ENCODE measurements around the gene MAMLD1.

The MAMLD1 gene

DNA sequence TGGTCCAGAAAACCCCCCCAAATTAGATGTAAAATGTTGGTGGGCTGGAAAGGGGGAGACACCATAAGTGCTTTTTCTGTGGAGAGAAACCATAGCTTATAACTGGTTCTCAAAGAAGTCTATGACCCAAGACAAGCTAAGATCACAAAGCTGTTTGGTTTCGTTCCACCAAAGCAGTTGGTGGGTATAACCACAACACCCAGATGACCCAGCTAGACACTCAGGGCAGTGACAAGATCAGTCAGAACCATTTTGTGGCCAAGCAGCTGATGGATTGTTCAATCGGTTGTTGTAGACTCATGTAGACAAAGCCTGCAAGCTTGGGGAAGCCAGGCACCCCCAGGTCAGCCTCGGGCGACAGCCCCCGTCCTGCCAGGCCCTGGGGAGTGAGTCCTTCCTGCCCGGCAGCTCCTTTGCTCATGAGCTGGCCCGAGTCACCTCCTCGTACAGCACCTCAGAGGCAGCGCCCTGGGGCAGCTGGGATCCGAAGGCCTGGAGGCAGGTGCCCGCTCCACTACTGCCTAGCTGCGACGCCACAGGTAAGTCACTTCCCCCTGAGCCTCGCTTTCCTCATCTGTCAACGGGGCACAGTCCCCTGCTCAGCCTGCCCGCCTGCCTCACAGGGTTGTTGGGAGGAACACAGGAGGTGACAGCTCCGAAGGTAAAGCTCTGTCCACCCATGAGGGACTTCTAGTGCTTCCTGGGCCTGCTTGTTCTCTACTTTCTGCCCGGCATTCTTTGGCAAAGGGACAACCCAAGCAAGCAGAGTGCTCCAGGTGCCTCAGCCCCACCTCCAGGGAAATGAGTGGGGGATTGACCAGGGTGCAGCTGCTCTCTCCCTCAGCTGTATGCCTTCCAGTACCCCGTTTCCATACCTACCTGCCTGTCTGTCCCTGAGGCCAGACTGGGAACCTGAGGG is 140.1 kb downstream of the MAMLD1 start:
- DNase-seq (ENCODE audit: low read depth), result no peak

DNA sequence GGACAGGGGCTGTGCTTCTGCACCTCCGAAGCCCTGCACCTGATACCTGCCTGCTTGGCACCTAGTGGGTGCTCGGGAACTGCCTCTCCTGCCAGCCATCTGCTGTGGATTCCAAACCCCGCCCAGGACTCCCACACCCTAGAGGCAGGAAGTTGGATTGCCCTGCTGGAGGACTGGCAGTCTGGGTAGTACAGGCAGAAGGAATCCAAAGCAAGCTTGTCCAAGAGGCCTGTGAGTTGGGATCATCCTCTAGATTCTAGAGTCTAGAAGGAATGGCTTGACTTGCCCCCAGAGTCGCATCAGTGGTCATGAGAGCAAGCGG is 140.7 kb downstream of the MAMLD1 start:
- DNase-seq (ENCODE audit: low read depth), result no peak

DNA sequence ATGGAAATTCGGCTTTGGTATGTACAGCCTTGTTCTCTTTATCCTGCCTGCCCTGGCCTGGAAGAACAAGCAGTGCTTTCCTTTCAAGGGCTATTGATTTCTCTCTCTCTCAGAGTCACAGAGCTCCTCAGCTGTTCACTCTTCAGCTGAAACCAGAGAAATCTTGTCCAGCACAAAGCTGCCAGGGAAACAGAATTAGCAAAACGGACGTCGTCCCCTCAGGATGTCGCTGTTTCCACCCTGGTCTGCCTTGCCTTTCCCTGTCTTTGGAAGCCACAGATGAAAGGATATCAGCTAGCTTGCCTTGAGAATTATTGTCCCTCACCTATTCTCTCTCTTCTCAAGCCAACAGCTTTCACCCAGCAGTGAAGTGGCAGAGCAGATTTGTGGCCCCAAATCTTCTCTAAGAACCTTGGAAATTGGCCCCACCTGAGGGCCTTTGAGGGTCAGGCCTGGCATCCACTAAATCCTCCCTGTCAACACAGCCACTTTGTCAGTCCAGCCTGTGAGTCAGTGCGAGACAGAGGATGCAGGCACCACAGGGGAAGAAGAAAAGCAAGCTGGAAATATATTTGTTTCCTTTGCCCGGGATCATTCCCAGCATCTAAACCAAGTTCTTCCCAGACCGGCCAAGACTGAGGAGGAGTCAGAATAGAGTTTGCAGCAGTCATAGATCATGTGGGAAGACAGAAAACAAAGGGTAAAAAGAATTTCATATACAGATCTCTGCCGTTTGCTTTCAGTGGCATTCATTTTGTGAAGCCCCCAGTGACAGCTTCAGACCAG is 141.5 kb downstream of the MAMLD1 start:
- no peak for DNase-seq (ENCODE audit: low read depth)

DNA sequence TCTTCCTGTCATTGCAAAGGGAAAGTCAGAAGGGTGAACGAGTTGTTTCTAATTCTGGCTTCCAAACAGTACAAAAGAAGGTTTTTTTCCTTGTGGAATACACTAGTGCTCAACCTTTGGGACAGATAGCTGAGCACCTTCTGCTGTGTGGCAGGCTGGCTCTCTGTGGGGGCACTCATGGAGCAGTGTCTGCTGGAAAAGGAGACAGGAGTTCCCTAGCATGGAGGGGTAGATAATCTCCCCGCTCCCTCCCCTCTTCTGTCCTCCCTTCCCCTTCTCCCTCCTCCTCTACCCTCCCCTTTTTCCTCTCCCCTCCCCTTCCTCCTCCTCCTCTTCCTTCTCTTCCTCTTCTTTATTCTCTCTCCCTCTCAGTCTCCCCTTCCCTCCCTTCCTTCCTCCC is 142.9 kb downstream of the MAMLD1 start:
- no peak for DNase-seq (ENCODE audit: low read depth)

DNA sequence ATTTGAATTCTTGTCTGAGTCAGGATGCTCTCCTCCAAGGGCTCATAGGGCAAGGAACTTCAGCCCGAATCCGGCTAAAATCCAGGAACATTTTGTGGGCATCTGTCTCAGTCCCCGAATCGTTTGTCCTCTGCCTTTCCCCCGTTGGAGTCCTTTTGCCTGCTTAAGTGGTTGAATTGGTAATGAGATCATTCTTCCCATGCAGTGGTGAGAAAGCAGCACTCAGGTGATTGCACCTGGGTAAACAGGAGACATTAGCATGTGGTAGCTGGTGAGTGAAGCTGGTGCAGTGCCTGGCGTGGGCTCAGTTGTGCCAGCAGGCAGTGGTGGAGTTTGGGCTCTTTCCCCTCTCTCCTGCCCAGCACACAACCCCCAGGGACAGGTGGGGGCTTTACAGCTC is 143.4 kb downstream of the MAMLD1 start:
- DNase-seq (ENCODE audit: low read depth), result no peak

DNA sequence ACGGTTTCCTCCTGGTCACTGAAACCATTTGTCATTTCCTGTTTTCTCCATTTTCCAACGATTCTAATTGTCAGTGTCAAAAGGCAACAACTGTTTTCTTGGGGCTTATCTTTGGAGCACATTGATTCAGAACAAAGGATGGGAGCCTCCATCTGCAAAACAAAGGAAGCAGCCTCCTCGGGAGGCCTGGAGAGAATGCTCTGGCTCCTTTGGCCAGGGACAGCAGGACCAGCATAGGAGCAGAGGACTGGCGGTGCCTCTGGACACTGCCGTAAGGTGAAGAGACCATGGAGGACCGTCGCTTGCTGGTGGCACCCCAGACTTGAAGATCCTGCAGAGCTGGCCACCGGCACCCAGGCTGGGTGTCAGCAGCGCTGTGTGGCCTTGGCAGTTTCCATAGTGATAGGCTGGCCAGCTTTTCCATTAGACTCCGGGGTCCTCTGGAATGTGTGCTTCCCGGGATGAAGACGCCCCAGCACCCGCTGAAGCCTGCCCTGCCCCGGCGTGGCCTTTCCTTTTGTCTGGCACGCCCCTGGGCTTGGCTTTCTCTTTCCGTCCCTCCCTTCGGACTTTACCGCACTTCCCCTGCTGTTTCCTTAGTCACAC is 144.2 kb downstream of the MAMLD1 start:
- DNase-seq (ENCODE audit: low read depth), result no peak

DNA sequence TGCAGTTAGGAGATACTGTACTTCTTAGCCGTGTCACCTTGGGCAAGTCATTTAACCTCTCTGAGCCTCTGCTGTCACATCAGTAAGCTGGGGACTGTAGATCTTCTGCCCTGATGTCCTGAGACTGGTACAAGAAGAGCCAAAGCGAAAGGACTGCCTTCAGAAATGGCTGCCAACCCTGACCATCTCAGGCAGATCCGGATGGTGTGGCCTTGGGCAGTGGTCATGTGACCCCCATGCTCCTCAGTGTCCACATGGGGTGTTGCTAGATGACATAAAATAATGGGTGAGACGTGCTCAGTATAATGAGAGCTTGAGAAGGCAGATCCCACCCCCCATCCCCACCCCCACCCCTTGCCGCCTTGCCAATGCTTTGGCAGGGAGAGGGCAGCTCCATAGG is 144.9 kb downstream of the MAMLD1 start:
- DNase-seq (ENCODE audit: low read depth), result no peak

DNA sequence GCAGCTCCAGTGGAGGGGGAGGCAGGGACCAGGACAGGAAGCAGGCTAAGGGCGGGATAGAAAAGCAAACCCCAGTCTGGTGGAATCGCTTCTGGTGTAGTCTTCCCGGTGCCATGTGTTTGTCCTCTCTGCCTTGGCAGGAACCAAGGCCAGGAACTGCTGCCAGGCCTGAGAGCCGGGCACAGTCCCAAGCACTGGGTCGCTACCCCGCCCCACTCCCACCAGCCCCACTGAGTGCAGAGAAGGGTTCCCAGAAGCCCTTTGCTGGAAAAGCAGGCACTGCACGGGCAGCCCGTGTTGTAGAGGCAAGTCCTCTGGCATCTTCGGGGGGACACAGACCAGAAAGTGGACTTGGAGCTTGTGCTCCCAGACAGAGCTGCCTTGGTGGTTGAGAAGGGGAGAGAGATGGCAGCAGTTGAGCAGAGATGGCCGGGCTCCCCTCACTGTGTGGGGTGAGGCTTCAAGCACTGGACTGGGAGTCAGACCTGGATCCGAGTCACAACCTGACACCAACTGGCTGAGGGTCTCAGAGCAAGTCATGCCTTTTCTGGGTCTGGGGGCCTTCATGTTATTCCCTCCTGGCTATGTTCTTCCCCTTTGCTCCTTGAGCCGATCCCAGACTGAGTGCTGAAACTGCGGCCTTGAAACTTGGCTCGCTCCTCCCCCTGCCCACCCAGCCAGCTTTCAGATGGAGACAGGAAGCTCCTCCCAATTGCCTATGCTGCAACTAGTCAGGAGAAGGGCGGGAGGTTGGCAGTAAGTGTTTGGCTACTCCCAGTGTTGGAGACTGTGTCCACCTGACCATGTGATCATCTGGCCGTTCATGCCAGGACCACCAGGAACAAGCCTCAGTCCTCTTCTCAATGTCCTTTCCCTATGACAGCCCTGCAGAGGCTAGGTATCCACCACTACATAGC is 145.6 kb downstream of the MAMLD1 start:
- DNase-seq (ENCODE audit: low read depth), result no peak

DNA sequence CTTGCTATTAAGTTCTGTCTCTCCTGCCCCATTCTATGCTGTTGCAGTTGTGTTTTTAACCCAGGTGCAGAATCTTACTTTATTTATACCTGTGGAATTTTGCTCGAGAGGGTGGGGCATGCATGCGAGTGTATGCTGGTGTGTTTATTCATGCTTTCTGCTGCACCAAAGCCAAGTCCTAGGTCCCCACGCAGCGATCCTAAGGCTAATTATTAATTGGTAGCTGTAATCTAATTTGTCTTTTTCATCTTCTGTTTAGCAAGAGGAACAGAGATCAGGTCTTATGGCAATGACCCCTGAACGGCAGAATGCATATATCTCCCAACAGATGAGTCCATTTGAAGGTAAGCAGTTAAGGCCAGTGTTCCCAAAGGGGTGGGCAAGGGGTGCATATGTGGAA is 146.6 kb downstream of the MAMLD1 start:
- no peak for DNase-seq (ENCODE audit: low read depth)

DNA sequence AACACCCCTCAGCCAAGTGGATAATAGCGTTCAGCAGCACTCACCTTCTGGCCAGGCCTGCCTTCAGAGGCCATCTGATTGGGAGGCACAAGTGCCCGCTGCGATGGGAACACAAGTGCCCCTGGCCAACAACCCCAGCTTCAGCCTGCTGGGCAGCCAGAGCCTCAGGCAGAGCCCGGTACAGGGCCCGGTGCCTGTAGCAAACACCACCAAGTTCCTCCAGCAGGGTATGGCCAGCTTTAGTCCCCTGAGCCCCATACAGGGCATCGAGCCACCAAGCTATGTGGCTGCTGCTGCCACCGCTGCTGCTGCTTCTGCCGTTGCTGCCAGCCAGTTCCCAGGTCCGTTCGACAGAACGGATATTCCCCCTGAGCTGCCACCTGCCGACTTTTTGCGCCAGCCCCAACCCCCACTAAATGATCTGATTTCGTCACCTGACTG is 149.4 kb downstream of the MAMLD1 start:
- no peak for DNase-seq (ENCODE audit: low read depth)

DNA sequence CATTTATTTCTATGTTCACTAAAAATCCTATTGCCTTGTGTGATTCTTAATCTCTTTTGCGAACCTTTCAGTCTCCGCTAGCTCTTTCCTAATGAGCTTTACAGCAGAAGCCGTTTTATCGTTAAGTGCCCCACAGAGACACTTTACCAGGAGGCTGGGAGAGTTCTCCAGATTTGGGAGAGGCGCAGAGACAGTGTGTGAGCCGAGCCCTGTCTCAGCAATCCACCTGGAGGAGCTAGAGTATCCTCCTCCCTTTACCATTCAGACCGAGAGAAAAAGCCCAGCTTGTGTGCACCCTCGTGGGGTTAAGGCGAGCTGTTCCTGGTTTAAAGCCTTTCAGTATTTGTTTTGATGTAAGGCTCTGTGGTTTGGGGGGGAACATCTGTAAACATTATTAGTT is 150.4 kb downstream of the MAMLD1 start:
- DNase-seq (ENCODE audit: low read depth), result no peak

DNA sequence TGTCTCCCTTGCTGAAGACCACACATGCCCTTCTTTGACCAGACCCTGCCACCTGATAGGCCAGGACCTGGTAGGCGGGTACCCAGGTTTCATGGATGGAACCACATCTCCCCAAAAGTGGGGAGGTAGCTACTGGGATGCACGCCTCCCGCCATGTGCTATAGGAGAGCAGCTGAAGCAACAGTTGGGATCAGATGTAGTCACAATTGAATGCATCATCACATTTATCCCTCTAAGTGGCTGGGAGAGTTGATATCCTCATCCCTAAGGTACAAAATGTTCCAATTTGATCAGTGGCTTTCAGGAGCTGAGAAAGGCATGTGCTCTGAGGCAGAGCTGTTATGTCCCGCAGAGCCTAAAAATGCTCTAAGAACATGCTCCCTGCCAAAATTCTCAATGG is 151.3 kb downstream of the MAMLD1 start:
- DNase-seq (ENCODE audit: low read depth), result no peak

DNA sequence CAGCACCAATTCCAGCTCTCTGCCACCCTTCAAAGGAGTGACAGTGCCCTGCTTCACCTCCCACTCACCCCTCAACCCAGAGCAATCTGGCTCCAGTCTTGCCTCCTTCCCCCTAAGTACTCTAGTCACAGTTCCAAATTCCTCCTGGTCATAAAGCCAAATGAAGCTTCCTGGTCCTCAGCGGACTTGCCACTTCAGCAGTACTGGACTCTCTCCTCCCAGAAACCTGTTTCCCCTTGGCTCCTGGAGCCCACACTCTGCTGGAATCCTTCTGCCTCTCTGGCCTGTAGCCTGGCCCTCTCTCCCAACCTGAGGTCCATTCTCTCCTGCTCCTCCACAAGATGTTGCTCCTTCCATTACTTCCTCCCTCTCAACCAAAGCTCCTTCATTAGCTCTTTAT is 152.7 kb downstream of the MAMLD1 start:
- no peak for DNase-seq (ENCODE audit: low read depth)

DNA sequence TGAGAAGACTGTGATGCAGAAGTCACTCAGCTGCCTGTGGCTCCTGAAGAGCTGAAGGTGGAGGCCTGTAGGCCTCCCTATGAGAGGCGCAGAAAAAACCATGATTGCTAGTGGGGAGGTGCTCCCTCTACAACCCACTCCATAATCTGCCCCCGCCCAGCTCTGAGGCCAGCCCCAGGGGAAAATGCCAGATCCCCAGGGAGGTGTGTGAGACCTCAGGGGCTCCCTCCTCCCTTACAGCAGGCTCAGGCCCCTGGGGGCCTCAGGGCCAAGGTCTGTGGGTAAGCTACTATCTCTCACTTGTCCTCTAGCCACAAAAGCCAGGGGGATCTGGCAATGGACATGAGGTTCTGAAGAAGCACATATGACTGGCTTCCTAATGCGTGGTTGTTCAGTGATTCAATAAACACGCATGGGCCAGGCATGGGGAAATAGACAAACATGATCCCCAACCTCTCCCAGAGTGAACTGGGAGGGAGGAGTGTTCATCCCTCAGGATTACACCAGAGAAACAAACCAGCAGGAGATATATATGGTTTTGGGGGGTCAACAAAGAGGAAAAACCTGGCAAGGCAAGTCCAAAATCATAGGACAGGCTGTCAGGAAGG is 154.3 kb downstream of the MAMLD1 start:
- DNase-seq (ENCODE audit: low read depth), result no peak

DNA sequence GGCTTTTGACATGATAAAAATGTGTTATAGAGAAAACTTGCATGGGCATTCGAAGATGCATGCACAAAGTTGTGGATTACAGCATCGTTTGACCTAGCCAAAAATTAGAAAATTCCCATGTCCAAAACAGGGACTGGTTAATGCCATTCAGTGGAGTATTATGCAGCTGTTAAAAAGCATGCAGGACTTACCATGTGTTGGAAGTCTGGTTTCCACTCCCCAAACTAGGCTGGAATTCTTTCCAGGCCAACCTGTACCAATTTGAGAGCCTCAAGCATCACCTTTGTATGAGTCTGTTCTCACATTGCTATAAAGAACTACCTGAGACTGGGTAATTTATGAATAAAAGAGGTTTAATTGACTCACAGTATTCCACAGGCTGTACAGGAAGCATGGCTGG is 159.4 kb downstream of the MAMLD1 start:
- no peak for DNase-seq (ENCODE audit: low read depth)

DNA sequence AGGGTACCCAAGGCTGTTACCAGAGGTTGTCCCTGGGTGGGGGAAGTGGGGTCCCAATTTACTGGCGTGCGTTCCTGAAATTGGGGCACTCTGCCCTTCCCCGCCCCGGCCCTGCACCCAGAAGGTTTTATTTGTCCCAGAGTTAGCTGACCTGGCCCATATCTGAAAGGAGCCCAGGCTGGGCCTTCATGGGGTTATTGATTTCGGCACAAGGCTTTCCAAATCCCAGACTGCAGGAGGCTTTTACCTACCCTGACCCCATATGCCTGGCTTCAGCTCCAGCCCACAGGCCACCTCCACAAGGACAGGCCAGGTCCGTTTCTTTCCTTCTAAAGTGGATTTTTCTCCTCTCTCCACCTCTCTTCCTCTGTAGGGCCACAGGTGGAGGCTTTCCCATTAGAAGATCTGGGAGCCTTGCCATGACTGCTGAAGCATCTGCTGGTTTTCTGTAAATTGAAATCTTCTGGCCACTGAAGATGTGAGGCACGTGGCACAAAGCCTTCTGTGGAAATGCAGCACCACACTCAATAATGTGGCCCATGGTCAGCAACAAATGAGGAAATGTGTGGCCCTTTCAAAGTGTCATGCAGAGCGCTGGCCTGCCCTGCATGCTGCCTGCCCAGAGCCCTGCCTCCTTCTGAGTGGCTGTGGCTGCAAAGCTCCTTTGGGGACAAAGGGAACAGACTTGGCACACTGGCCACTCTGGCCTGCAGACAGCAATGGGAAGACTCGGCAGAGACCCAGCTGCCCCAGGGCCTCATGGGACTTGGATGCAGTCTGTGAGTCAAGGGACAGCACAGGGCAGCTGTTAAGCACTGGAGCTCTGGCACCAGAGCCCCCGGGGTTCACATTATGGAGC is 162.2 kb downstream of the MAMLD1 start:
- no peak for DNase-seq (ENCODE audit: low read depth)

DNA sequence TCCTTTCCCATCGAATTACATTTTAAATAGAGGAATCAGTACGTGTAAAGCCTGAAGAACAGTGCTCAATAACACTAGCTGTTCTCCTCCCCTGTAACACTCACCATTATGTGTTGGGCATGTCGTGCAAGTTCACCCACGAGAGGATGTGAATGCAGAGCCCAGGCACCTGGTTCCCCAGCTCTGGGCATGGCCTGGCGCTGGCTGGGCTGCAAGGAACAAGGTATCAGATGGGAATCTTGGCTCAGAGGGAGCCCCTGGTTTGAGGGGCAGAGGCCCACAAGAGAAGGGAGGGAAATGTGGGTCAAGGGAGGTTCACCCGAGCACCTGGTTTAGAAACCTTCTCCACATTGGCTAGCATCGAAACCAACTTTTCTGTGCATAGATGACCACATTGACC is 163.6 kb downstream of the MAMLD1 start:
- no peak for DNase-seq (ENCODE audit: low read depth)

DNA sequence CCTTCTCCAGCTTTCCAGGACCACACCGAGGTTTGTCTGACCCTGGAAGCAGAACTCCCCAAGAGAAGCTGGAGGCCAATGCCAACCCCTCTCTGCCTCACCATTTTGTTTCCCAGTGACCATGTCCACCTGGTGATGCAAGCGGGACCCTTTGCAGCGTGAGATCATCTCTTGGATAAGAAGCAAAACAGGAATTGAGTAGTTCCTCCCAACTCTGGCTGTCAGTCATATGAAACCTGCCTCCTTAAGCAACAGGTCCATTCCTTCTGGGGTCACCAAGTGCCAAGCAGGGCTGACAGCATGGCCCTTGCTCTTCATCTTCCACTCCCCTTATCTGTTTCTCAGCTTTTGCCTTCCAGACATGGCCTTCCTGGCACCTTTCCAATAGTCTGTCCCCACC is 164.0 kb downstream of the MAMLD1 start:
- no peak for DNase-seq (ENCODE audit: low read depth)

DNA sequence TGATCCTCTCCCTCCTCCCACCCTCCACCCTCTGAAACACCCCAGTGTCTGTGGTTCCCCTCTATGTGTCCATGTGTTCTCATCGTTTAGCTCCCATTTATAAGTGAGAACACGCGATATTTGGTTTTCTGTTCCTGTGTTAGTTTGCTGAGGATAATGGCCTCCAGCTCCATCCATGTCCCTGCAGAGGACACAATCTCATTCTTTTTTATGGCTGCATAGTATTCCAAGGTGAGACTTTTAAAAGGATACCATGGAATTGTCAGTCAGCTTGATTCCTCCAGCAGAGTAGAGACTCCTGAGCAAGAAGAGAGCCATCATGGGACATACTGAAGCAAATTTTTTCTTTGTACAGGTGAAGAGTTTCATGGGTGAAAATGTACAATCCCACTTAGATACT is 166.5 kb downstream of the MAMLD1 start:
- no peak for DNase-seq (ENCODE audit: low read depth)

DNA sequence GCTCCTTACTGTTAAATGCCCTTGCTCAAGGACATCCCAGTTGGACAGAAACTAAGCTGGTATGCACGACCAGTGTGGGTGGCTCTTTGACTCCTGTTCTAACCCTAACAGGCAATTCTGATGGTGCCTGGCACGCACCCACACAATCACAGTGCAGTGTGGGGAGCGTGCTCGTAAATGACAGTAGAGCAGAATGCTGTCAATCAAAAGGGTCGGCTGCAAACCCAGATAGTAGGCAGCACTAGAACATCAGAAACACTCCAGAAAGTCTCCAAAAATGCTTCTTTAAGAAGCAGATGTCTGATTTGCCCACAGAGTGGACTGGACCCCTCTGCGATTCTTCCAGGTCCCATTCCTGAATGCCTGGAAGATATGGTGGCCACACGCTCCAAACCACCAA is 167.7 kb downstream of the MAMLD1 start:
- DNase-seq (ENCODE audit: low read depth), result no peak

DNA sequence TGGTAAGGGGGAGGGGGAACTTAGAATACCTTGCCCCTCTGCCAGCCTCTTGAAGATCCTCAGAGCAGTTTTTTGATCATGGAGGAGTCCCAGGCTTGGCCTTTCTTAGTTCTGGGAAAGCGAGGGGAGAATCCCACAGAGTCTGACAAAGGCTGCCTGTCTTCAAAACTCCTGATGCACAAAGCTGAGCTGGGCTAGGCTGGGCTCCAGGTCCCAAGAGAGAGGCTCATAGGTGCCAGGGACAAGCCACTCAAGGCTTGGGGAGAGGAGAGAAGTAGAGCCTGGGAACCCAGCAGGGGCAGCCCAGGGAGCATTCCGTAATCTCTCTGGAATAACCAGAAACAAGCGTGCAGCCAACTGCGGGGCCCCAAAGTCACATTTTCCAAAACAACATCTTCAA is 168.3 kb downstream of the MAMLD1 start:
- DNase-seq (ENCODE audit: low read depth), result no peak

All from HS-27A (cell line).